Activated CD8-positive, alpha-beta memory T cell treated with anti-CD3 and anti-CD28 coated beads, Interleukin-2, amount 50 U/mL, for 24 hours (primary cell): ENCODE results near the gene PLD5.
"Not testable (repeated sequence)": the region's sequence is repeated elsewhere in the genome, so short reads cannot be mapped to it uniquely, and the experiment has no call there.

Experiments used
- DNase-seq: peaks from one replicate; pipeline ENCODE4 v3.0.0-alpha.2; 2020; ENCODE audit errors: extremely low read depth

Gene PLD5

DNA sequence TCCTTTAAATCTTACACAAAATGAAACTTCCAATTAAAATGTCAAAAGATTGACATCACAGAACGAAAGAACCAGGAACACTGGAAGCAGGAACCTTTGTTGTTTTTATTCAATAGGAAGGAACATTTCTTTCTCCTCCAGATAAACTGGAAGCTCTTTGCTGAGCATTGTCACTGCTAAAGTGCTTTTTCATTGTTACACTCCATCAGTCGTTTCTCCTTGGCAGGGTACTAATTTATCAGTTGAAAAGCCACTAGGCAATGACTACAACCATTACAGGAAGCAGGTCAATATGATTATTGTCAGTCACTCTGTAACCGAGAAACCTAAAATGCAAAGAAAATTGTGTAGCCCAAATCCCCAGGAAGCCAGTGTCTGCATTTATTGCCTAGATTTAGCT, 362.4 kb downstream of the PLD5 start:
- no peak for DNase-seq

GRCh38 chr1:242147096-242147976, 377.2 kb downstream of the PLD5 start:
- DNase-seq: no peak

DNA sequence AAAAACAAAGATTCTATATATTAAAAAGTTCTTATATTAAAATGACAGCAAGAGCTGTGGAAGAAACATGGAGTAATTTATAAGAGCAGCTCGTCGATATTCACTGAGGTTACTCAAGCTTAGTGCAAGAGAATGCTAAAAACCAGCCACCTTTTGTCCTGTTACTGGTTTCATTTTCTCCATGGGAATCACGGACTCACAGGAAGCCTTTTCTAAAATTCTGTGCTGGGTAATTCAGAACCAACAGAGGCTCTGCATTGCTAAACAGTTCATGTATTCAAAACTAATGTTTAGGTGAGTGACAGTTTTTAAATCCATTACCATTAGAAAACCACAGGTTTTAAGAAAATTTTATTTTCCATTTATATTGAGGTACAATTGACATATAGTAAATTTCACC, 377.8 kb downstream of the PLD5 start:
- DNase-seq: no peak

DNA sequence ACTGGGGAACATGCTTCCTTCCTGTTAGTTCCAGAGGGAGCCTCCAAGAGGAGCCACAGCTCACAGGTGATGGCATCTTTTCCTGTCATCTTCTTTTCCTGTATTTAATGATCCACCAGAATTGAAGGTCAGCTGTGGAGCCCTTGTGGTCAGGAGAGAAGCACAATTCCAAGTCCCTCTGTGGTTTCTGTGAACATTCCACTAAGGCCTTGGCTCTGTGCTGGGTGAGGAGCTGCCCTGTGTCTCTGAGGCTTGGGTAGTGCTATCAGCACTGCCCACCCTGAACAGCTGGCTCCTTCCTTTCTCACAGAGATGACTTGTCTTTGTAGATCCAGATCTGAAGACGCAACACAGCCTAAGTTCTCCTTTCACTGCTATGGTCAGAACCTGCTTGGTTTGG, 383.7 kb downstream of the PLD5 start:
- no peak for DNase-seq

GRCh38 chr1:242139986-242140385, 384.5 kb downstream of the PLD5 start:
- no peak for DNase-seq

- DNase-seq: no peak
Measured at GRCh38 chr1:242139442-242139841, 385.1 kb downstream of the PLD5 start.

DNA sequence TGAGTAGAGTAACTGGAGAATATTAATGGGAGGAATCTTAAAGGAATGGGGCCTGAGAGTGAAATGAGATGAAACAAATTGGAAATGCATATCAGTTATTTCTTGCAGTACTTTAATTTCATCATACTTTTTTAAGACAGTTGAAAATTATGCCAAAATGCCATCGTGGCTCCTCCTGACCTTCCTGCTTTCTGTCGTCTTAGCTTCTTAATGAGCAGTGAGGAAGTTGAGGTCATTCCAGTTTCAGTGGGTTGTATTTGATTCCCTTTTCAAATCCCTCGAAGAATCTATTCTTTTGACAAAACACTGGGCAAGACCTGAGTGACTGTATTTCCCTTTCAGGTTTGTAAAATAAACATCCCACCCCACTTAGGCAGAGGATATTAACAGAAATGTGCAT, 390.7 kb downstream of the PLD5 start:
- DNase-seq: no peak

DNA sequence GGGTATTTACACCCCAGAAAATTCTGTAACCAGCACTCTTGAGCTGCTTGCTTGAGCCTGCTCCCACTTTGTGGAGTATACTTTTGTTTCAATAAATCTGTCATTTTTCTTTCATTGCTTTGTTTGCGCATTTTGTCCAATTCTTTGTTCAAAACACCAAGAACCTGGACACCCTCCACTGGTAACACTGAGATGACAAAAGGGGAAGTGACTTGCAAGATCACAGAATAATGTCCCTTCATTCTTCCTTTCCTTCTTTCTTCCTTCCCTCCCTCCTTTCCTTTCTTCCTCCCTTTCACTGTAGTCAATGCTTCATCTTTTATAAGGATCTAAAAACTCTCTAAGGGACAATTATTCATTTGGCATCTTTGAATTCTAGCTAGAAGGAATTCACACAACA, 391.1 kb downstream of the PLD5 start:
- no peak for DNase-seq

DNA sequence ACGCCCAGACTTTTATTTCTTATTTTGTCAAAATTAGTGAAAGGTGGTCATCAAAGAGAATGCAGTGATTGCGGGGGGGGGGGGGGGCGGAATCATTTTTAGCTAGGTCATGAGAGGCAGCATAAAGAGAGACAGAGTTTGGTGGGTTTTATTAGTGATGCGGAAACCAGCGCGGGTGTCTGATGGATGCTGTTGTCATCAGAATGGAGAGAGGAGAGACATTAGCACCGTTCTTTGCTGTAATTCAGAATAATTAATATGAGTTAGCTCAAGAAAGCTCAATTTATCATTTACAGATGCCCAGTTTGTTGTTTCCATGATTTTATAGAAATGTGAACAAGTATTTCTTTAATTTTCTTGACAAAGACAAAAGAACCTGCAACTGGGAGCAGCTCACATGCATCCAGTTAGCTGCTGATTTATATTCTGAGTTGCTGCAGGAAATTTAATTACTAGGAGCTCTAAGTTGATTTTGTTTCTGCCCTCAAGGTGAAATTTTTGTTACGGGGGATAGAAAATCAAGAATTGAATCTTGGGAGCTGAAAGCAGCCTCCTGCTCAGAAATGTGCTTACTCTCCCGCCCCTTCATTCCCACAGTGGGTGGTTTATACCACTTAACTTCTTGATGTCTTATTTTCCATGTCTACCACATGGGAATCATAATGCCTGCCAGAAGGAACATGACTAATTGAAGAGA, 392.2 kb downstream of the PLD5 start:
- DNase-seq: no peak

DNA sequence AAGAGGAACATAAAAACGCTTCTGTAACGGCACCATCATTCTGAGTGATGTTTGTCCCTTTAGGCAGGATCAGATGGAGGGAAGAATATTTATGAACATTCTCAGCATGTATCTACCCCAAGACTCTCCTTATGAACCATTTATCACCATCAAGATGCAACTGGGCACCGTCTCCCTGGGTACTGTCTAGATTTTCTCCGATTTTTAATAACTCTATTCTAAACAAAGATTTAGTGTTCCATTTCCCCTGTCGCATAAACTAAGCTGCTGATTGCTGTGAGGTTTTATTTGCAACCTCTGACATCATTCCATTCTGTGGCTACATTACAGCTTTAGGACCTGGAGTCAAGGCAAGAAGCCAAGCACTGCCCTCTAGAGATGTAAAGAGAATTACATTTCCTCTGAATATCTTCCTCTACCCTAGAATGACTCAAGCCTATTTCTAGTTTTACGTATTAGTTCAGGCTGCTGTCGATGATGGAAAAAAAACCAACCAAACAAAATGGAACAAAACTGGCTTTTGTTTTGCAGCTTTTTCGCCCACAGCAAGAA, 395.5 kb downstream of the PLD5 start:
- DNase-seq: no peak

DNA sequence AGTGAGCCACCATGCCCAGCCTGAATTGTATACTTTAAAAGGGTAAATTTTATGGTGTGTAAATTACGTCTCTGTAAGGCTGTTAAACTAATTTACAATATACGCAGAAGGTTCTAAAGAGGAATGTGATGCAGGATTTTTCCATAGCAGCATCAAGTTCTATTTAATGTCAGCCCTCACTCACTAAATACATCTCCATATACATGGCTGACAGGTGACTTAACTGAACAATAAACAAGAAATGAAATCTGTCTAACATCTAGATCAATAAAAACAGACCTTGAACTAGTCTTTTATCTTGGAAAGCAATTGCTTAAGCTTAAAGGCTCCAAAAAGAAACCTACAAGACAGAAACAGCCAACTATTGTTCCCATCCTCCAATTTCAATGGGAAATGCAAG, 404.1 kb downstream of the PLD5 start:
- no peak for DNase-seq

DNA sequence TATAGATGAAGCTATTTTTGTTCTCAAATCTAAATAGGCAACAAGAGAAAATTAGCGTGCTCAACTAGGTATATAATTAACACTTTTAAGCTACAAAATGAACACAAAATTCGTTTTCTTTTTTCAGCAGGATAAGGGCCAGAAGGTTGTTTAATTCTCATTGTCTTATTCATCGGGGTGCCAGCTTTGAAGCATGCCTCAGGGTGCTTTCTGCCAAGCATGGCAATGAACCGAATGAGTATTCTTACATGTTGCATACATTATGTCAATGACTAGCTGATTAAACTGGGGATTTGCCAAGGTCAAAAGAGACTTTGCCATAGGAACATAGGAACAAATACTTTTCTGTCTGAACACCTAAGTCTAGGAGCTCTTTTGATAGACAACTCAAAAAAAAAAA, 423.6 kb downstream of the PLD5 start:
- no peak for DNase-seq

- DNase-seq: not testable (repeated sequence)
Measured at GRCh38 chr1:242097283-242097682, 427.2 kb downstream of the PLD5 start.

DNA sequence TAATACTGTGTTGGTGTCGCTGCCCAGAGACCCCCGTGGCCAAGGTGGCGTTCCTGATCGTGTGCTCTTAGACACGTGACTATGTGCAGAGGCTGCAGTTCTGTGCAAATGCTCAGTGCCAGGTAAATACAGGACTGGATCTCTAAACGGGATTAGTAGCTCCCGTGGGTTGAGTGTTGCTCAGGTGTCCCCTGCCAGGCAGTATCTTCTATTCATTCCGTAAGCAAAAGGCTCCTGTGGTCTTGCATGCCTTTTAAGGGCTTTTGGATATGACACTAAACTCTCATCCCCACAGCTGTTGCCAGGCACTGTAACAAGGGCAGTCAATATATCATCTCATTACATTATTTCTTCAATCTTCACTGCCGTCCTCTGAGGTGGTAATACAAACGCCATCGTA, 431.4 kb downstream of the PLD5 start:
- DNase-seq: no peak

DNA sequence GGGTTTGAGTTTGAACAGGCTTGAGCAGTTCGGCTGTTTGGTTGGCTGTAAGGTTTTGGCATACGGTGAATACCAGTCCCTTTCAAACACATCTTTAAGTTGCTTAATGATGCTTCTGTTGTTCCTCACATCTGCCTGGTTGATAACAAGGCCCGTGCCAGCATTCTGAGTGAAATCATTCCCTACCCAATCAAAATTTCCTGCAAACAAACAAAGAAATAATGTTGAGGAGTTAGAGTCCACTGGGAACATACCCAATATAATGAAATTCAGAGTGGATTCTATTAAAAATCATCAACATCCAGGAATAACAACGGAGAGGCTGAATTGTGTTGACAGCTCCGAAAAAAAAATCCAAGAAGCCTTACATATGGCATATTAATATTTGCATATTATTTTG, 434.6 kb downstream of the PLD5 start:
- DNase-seq: no peak

DNA sequence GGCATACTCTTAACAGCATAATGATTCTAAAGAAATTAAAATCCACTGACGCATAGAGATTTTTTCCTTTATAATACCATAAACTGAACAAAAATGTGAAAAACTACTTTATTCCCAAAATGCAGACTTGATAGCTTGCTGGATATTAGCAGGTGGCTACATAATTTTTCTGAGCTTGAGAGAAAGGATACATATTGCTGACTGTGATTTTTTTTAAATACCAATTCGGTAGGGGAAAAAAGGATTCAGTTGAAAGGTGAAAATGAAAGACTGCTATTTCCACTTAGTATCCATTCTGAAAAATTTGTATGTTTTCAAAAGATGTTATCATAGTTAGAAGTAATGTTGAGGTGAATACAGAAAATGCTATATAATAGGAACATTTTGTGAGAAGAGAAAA, 435.6 kb downstream of the PLD5 start:
- no peak for DNase-seq

DNA sequence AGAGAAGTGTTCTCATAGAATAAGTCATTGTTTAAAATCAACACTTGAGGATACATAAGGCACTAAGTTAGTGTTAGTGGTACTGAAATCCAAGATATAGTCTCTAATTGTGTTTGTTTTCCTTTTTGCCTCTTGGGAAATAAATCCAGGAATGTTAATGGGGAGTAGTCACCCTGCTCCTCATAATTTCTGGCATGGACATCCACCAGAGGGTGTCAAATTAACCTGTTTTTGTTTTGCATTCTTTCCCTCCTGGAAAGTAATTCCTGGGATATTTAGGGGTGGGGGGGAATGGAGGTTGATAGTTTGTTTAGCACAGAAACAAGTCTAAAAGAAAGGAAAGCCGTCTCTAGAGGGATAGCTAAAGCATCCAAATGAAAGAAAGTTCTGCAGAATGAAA, 437.8 kb downstream of the PLD5 start:
- DNase-seq: no peak

DNA sequence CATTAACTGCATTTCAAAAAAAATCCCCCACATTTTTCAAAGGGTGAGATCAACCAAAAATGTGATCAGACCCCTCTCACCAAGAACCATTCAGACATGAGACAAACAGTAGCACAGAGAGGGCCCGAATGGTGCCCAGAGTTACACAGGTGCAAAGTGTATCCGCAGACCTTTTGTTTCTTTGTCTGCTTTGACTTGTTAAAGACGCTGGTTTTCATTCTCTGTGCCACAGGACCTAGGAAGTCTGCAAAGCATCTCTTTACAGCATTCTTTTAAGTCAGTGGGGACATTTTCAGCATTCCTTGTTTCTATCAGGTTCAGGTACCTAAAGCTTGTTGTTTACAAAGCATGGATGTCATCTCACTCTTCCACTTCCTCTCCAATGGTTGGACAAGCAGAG, 438.4 kb downstream of the PLD5 start:
- no peak for DNase-seq

DNA sequence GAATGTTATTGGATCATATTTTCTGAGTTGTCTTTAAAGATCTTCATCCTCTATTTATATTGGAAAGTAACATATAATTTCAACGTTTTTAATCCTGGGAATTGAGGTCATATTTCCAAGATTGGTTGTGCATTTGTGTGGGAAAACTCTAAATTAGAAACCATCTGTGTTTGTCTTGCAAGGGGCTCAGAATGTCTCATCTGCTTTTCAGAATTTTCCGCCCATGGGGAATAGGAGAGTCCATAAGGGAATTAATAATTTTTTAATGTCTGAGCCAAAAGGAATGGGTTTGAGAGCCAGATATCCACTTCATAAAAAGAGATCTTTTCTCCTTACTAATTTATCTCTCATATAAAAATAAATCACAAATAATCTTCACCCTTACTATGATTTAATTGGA, 440.8 kb downstream of the PLD5 start:
- no peak for DNase-seq

GRCh38 chr1:242081446-242081845, 443.1 kb downstream of the PLD5 start:
- DNase-seq: no peak

- no peak for DNase-seq
Measured at GRCh38 chr1:242065813-242066212, 458.7 kb downstream of the PLD5 start.

DNA sequence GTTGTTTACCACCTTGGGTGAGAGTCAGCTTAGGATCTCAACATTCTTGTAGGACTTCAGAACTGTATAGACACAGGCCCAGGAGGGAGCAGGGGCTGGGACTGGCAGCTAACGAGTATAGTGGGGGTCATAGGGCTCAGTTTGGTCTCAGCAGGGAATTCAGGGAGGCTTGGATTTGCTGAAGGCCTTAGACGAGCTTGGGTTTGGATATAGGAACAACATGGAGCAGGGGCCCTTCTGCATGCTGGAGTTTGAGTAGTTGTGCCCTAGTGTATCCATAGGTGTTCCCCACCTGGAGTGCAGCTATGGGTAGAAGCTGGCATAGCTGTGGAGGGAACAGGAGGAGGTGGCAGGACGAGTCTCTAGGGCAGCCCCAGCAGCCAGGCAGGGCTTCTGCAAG, 462.2 kb downstream of the PLD5 start:
- DNase-seq: no peak

GRCh38 chr1:242059976-242060375, 464.5 kb downstream of the PLD5 start:
- DNase-seq: no peak
